HG03442 (cell line): ENCODE measurements around the gene ADGRB2.

ENCODE experiments used
- ATAC-seq: cut with Tn5 transposase; IDR thresholded peaks from one replicate; pipeline ENCODE4 v1.9.1; 2021; ENCODE audit warnings: mild to moderate bottlenecking, moderate library complexity; ENCODE audit not compliant: unreplicated experiment

Gene ADGRB2

GRCh38 chr1:31703431-31704270, 60.5 kb downstream of the ADGRB2 start, which contains the start of gene COL16A1:
Gene COL16A1, minus strand, starts transcription at chr1:31704017. Its CDS starts 1,824 bp downstream, at chr1:31702193.
- ATAC-seq: no peak

DNA sequence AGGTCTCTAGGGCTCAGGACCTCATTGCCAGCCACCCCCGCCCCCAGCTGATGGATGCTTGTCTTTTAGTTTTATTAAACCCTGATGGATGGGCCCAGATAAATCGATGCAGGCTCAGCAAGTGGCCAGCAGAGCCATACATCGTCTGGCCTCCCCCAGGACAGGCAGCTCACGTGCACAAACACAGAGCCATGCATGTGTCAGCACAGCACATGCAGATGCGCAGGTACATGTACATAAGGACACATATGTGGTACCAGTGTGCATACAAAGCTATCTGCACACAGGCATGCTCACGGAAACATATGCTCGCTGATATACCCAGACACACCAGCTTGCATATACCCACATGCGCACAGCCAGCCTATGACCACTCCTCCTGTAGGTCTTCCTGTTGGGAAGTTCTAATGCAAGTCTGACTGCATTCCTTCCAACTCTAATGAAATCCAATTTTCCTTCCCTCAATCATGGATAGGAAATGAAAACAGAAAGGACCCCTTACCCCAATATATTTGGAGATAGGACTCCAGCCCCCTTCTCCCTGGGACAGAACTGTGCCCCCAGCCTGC, 61.2 kb downstream of the ADGRB2 start:
- ATAC-seq: no peak

GRCh38 chr1:31701091-31701736, 62.9 kb downstream of the ADGRB2 start:
- no peak for ATAC-seq

- no peak for ATAC-seq
Observed at GRCh38 chr1:31700468-31701090, 63.6 kb downstream of the ADGRB2 start.

GRCh38 chr1:31699341-31699891, 64.7 kb downstream of the ADGRB2 start:
- ATAC-seq: no peak

DNA sequence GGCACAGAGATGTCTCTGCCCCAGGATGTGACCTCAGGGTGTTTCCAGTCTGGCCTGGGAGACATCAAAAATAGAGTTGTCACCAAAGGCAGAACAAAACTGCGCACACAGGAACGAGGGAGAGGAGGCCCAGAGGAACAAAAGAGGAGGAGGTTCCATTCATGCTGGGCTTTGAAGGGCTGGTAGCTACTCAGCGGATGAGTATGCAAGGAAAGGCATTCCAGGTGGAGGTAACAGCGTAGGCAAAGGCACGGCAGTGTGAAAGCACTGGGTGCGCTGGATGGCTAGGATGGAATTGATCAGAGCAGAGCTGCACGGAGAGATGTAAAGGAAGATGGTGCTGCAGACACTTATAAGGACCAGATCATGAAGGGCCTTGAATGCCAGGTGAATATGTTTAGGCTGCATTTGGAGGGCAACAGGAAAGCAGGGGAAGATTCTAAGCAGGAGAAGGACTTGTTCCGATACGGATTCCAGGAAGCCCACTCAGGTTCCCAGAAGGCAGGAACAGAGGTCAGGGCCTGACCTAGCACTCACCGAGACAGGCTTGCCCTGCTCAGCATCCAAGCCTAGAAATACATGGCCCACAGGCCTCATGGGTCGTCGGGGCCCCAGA, 66.7 kb downstream of the ADGRB2 start:
- no peak for ATAC-seq

DNA sequence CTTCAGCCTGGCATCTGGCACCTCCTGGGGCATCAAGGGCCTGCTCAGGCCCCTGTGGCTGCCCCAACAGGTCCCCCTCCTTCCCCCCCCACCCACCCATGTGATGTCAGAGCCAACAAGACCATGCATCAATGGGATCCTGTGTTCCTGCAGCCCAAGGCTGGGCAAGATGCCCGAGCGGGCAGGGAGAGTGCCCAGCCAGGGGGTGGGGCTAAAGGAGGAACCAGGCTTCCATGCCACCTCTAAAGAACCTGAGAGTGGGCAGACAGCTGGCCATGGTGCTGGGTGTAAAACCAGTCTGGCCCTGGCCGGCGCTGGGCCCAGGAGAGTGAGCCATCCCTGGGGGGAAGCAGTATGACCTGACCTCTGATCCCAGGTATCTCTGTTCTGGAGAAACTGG, 67.9 kb downstream of the ADGRB2 start:
- no peak for ATAC-seq

GRCh38 chr1:31695327-31695726, 68.8 kb downstream of the ADGRB2 start:
- no peak for ATAC-seq

DNA sequence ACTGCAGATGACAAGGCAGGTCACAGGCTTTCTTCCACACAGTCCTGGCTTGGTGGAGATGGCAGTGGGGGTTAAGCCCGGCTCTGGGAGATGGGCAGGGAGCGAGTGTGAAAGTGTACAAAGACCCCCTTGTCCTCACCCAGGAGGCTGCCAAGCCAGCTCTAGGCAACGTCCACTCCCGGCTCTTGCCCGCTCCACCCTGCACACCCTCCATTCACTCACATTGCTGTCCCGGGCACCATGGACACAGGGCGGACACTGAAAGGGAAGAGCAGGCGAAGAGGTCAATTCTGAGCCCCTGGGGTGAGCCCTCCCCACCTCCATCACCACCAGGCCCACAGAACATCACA, 69.2 kb downstream of the ADGRB2 start:
- ATAC-seq: no peak

GRCh38 chr1:31694069-31694963, 69.8 kb downstream of the ADGRB2 start:
- ATAC-seq: no peak

DNA sequence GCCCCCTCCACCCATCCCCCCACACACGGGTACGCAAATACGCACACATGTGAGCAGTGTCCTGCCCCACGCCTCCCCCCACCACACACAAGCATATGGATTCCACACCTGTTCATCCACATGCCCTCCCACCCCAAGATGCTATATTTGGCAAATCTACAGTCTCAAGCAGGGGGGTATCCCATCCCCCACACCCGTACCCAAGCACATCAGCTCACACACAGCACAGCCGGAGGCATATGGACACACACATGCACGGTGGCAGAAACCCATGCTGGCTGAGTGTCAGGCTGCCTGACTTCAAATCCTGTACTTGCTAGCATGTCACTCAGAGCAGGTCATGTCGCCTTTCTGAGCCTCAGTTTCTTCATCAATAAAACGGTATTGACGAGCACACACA, 70.9 kb downstream of the ADGRB2 start:
- no peak for ATAC-seq

DNA sequence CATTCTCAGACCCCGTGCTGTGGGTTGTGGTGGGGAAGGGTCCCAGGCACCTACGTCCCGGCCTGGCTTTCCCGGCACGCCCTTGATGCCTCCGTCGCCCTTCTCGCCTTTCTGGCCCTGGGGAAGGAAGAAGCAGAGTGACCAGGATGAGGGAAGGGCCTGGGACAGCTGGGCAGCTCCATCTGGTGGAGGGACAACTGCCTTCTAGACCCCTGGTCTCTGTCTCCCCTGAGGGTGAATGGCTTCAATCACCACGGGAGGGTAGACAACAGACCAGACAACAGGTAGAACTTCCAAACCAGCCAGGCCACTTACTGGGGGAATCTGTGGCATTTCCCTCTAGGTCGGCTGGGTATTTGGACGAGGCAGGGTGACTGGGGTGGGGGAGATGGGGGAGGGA, 72.2 kb downstream of the ADGRB2 start:
- ATAC-seq: no peak

DNA sequence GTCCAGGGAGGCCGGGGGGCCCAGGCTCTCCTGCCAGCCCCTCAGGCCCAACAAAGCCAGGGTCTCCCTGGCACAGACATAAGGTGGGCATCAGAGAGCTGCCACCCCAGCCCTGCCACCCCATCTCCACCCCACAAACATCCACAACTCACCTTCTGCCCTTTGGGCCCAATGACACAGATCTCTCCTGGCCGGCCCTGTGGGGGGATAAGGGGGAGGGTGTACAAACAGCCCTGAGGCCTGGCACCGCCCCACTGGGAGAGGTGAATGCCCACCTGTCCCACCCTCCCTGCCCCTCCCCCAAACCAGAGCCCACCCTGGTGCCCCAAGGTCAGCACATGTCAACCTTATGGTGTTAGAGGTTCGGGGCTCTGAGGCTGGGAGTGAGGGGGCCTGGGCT, 72.7 kb downstream of the ADGRB2 start:
- no peak for ATAC-seq

DNA sequence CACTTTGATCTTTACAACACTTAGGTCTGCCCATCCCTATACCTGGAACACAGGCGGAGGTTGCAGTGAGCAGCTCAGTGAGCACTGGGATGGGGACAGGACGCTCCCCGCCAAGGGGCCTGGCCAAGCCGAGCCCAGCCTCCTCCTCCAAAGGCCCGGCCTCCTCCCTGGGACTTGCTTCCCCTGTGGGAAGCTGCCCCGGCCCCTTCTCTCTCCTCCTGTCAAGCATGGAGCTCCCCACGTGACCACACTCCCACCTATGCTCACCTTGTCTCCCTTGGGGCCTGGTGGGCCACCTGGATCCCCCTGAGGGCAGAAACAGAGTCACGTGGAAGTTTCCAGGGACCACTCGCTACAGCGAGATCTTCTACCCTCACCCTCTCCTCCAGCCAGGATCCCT, 73.2 kb downstream of the ADGRB2 start:
- no peak for ATAC-seq

DNA sequence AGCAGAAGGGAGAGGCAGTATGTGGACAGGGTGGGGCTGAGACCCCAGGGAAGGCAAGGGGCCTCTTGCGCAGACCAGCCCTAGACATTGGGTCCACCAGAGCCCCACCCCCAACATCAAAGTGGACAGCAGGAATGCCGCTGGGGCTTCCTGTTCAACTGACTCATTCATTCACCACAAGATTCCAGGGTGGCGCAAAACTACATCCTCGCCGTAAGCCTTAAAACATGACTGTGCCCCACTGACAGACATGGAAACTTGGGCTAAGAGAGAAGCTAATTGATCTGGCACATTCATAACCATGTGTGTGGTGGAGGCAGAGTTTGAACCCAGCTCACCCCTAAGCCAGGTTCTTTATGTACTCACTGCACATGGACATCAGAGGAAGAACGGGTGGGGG, 74.3 kb downstream of the ADGRB2 start:
- no peak for ATAC-seq

DNA sequence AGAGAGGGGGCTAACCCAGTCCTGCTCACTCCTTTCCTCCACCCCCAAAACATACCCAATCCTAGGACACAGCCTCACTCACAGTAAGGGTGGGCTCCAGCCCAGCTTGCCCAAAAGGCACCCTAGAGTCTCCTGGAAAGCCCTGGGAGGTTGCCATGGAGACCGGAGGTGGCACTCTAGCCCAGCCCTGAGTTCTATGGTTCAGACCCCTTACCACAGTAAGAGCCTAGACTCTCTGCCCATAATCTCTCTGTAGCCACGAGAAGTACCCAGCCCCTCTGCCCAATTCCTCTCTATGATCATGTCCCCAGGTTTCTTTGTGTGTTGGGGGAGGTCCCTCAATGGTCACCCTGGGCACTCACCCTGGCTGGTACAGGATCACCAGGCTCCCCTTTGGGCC, 74.8 kb downstream of the ADGRB2 start:
- ATAC-seq: no peak

- ATAC-seq: no peak
Observed at GRCh38 chr1:31688233-31688918, 75.8 kb downstream of the ADGRB2 start.

- no peak for ATAC-seq
Observed at GRCh38 chr1:31687601-31688000, 76.5 kb downstream of the ADGRB2 start.

DNA sequence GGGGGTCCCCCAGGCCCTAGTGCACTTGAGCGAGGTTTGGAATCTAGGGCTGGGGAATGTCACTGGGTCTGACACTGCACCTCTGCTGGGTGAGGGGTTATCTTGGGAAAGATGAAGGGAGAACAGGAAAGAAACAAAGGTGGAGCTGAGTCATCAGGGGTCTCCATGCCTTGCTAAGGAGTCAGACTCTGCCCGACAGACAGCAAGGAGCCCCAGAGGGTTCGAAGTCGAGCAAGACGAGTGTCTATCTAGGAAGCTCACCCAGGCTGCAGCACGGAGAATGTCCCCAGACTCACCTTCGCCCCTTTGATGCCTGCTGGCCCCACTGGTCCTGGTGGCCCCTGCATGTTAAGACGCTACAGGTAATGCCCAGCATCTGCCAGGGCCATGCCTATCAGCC, 78.3 kb downstream of the ADGRB2 start:
- ATAC-seq: no peak
